ENCODE measurements around the gene PNCK.

DNA sequence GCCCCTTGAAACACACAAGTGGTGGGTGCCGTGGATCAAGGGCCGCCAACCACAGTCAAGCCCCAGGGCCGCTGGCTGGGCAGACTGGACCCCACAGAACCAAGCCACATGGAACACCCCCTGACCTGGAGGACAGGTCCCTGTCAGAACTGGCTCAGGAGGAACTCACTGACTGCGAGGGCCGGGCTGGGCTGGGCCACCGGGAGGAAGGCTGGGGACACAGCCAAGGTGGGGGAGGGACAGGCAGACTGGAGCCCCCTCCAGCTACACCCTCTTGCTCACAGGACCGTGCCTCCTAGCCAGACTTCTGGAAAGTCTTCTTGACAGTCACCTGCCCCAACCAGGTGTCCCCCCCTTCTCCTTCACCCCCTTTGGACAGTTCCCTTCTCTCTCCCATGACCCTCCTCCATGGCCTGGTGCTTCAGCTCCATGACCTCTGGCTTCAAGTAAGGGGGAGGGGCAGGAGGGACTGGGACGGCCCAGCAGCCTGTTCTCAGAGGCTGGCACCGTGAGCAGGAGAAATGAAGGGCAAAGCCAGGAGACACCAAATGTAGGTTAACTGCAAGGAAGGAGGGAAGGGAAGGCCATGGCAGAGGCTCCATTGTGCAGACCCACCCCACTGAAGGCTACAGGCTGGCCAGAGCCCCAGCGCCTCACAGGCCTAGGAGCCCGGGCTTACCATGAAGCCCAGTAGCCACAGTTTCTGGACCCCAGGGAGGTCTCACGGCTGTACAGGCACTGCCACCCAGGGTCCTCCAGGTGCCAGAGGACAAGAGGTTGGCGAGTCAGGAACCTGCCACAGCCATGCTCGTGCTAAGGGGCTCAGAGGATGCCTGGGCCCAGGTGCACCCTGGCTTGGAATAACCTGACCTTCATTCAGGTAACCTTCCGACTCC lies 49.2 kb downstream of the PNCK start:
- TF ChIP-seq RAD21 (IDR thresholded peaks at IDR 0.05; ENCODE audit: low read depth) (no peak), TAF1 (IDR thresholded peaks at IDR 0.05; ENCODE audit: low read depth) (no peak)
